ENCODE data around the gene GNA12.

DNA sequence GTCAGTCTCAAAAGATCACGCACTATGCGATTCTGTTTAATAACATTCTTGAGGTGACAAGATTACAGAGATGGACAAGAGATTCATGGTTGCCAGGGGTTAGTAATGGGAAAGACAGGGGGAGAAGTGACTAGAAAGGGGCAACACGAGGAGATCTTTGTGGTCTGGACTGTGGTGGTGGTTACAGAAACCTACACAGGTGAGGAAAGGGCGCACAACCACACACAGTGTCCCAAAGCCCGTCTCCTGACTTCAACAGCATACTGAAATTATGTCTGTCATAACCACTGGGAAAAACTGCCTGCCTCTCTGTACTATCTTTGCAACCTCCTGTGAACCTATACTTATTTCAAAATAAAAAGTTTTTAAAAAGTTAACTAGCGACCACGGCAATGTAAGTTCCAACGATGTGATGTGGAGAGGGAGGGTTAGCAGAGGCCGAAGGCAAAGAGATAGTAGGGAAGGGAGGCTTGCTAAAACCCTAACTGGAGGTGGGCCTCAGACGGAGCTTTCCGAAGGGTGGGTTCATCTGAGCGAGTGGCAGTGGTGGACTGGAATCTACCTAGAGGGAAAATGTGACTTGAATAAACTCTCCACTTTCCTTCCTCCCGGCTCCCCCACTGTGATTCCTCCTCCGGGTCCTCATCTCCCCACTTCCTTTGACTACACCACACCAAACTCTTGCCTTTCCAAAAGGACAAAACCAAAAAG is 43.7 kb downstream of the GNA12 start:
- no peak for TF ChIP-seq GATA2 (IDR thresholded peaks at IDR 0.05; ENCODE audit: low read depth, low read length)
- TF ChIP-seq GATA3 (IDR thresholded peaks at IDR 0.05; ENCODE audit: low read depth, low read length) = no peak

All from SH-SY5Y (cell line).